Activated T-helper 1 cell treated with Interleukin-2 at 50 U/mL for 16 hours (primary cell): Measurements from ENCODE around the gene SH2D3A.
A peak's percentile ranks its signal among the peaks of the same experiment; 100 is the strongest.
"Not testable (repeated sequence)": the region's sequence is repeated elsewhere in the genome, so short reads cannot be mapped to it uniquely, and the experiment has no call there.

Experiments
- DNase-seq: peaks from one replicate; pipeline ENCODE4 v3.0.0-alpha.2; 2020; ENCODE audit warnings: low read depth

The SH2D3A gene

GRCh38 chr19:6788896-6789295, 21.7 kb upstream of the SH2D3A start:
- DNase-seq = no peak

DNA sequence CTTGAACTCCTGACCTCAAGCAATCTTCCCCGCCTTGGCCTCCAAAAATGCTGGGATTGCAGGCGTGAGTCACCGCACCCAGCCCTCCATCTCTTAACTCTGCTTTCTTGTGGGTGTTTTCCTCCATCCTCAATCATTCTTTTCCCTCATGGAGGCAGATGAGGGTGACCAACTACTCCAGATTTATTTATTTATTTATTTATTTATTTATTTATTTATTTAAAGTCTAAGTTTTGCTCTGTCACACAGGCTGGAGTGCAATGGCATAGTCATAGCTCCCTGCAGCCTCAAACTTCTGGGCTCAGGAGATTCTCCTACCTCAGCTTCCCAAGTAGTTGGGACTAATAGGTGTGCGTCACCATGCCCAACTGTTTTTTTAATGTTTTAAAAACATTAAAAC, 20.2 kb upstream of the SH2D3A start:
- no peak for DNase-seq

DNA sequence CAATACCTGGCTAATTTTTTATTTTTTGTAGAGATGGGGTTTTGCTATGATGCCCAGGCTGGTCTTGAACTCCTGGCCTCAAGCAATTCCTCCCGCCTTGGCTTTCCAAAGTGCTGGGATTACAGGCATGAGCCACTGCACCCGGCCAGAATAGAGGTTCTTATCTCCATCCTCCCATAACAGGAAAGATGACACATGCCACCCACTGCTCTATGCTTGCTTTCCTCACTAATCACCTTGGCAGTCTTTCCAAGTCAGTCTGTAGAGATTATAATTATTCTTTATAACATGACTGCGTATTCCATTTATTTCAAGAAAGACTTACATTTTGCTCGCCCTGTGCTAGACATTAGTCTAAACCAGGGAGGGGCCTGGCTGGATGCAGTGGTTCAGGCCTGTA, 12.0 kb upstream of the SH2D3A start:
- no peak for DNase-seq

- DNase-seq = no peak
Observed at GRCh38 chr19:6778386-6778785, 11.2 kb upstream of the SH2D3A start.

DNA sequence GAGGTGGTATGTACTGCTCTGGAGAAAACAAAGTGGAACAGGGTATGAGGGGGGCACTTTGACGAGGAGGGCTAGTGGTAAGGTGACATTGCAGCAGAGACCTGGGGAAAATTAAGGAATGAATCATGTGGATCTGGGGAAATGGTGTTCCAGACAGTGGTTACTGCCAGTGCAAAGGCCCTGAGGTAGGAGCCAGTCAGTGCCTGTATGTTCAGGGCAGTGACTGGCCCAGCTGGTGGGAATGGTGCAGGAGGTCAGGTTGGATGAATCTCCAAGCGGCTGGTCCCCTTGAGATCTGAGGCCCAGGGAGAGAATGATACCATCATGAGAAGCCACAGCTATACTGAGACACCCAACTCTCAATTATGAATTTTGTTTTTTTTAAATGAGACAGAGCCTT, 10.2 kb upstream of the SH2D3A start:
- no peak for DNase-seq

- DNase-seq = no peak
Observed at GRCh38 chr19:6776999-6777398, 9.8 kb upstream of the SH2D3A start.

DNA sequence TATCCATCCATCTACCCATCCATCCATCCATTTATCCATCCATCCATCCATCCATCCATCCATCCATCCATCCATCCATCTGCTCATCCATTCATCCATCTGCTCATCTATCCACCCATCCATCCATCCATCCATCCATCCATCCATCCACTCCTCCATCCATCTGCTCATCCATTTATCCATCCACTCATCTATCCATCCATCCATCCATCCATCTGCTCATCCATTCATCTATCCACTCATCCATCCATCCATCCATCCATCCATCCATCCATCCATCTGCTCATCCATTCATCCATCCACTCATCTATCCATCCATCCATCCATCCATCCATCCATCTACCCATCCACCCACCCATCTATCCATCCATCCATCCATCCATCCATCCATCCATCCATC, 8.8 kb upstream of the SH2D3A start:
- DNase-seq = not testable (repeated sequence)

DNA sequence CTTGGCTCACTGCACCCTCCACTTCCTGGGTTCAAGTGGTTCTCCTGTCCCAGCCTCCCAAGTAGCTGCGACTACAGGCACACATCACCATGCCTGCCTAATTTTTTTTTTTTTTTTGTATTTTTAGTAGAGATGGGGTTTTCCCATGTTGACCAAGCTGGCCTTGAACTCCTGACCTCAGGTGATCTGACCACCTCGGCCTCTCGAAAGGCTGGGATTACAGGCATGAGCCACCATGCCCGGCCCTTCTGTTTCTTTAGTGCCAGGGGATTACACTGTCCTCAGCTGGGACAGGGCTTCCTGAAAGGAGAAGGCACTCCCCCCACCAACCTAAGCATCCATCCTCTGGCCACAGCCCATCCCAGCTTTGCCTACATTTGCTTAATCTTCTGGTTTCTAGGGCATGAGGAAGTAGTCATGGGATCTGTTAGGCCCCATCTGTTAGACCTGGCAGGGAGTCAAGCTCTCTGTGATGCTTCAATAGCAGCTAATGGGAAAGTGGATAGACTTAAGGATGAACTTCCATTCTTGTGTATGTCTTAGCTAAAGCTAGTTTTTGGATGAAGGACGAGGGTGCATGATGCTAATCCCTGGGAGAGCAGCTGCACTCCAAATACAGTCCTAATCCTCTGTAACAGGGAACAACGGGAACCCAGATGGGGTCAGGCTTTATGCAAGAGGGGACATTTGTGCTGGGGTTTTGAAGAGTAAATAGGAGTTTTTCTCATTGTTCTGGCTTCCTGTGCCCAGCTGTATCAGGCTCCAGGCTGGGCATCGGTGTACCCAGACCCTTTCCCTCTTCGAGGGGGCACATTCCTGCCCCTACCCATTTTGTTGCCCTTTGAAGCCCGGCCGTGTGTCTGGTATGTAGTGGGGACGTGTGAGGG, 7.8 kb upstream of the SH2D3A start:
- DNase-seq = no peak

DNA sequence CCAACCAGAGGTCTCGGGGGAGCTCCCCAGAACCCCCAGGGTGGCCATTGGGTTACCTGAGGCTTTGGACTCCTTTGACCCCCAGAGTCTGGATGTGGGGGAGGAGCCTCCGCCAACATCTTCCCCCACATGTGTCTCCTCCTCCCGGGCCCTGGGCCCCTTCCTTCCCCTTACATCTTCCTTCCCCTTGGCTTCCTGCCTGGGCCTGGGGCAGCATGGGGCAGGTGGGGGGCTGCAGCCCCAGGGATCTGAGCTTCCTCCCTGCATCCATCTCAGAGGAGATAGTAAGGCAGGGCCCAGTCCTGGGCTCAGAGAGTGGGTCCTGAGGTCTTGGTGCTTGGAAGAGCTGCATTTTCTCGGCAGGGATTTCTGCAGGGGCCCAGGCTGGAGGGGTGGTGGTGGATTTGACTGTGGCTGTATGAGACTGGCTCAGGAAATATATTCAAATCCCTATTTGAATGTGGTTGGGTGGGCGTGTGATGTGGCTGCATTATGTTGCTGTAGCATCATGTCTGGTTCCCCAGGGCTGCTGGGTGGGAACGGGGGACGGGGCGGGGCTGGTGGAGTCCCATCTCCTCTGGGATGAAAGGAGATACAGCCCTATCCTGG, 6.2 kb upstream of the SH2D3A start:
- peak; percentile 13 for DNase-seq

DNA sequence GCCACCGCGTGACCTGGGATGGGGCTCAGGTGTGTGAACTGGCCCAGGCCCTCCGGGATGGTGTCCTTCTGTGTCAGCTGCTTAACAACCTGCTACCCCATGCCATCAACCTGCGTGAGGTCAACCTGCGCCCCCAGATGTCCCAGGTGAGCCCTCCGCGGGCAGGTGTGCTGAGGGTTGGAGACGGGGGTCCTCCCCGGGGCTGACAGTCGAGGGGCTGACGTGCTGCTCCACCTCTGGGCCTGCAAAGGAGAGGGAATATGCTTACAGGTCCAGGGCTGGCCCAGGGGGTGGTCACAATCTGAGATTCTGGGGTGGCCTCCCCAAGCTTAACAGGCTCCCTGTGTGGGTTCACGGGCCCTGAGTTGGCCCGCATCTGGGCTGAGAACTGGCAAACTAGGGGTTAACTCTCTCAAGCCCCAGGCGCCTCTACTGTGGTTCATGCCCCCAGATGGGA, 5.7 kb upstream of the SH2D3A start:
- DNase-seq = no peak

- DNase-seq = peak; percentile 66
Observed at GRCh38 chr19:6772028-6772865, 5.0 kb upstream of the SH2D3A start, which contains the start of gene VAV1. Gene VAV1 (plus strand): TSS chr19:6772708. CDS start chr19:6772808, 100 bp downstream.

DNA sequence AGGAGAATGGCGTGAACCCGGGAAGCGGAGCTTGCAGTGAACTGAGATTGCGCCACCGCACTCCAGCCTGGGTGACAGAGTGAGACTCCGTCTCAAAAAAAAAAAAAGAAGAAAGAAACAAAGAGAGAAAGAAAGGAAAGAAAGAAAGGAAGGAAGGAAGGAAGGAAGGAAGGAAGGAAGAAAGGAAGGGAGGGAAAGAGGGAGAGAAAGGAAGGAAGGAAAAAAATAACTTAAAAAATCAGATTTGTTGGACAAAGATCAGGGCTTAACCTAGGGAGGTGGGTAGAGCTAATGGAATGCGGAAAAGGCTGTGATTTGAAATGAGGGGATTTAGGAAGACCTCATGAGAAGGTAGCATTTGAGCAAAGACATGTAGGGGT, 4.4 kb upstream of the SH2D3A start:
- DNase-seq = not testable (repeated sequence)

- DNase-seq = no peak
Observed at GRCh38 chr19:6769006-6769619, 1.9 kb upstream of the SH2D3A start.

DNA sequence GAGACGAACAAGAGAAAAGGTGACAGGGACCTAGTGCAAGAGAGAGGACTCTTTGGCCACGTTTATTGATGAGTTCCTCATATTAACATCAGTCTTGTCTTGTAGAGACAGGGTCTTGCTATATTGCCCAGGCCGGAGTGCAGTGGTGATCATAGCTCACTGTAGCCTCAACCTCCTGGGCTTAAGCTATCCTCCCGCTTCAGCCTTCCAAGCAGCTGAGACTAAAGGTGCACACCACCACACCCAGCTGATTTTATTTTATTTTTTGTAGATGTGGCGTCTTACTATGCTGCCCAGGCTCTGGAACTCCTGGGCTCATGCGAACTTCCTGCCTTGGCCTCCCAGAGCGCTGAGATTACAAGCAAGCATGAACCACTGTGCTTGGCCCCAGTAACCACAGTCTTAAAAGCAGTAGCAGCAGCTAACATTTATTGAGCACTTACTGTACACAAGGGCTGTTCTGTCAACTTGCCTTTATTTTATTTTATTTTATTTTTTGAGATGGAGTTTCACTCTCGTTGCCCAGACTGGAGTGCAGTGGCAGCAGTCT, 1.1 kb upstream of the SH2D3A start:
- no peak for DNase-seq

- DNase-seq = no peak
Observed at GRCh38 chr19:6767081-6767356, 216 bp downstream of the SH2D3A start.

GRCh38 chr19:6766357-6767080, 716 bp downstream of the SH2D3A start:
- no peak for DNase-seq

GRCh38 chr19:6765738-6766356, 1.4 kb downstream of the SH2D3A start:
- DNase-seq = no peak

DNA sequence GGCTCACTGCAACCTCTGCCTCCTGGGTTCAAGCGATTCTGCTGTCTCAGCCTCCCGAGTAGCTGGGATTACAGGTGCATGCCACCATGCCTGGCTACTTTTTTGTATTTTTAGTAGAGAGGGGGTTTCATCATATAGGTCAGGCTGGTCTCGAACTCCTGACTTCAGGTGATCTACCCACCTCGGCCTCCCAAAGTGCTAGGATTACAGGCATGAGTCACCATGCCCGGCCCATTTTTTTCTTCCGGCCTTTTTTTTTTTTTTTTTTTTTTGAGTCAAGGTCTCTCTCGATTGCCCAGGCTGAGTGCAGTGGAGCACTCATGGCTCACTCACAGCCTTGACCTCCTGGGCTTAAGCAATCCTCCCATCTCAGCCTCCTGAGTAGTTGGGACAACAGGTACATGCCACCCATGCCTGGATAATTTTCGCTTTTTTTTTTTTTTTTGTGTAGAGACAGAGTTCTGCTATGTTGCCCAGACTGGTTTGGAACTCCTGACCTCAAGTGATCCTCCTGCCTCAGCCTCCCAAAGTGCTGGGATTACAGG, 4.9 kb downstream of the SH2D3A start:
- DNase-seq = not testable (repeated sequence)

GRCh38 chr19:6761053-6761676, 6.1 kb downstream of the SH2D3A start:
- DNase-seq = no peak

DNA sequence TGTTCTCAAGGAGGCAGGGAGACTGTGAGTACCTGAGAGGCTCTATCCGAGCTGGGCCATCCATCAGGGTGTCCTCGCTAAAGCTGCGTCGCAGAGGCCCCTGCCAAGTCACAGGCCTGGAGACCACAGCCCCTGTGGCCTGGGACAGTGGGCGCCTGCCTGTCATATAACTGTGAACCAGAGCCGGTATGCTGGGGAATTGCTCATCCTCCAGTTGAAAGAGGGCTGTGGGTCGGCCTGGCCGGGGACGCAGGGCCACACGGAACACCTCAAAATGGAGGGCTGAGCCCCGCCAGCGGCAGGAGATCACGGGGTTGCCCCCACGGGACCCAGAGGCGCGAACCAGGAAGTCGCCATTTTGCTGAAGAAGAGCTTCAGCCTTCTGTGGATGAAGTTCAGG, 6.6 kb downstream of the SH2D3A start:
- DNase-seq = no peak
